Activated CD8-positive, alpha-beta memory T cell treated with anti-CD3 and anti-CD28 coated beads for 36 hours (primary cell): ENCODE data around the gene DUSP19. TPM values are rescaled to one million over a fixed set of nuclear protein-coding genes. Genes with fewer than 3 reads are reported as not detected.

Experiments used
- CTCF ChIA-PET: fragments of 350-600 bp; sonication (Branson Sonifier 250); formaldehyde crosslinking; loops from one replicate; lab custom pipeline; 2021; ENCODE audit warnings: antibody characterized with exemption; lab: Charles Lee
- POLR2A ChIA-PET: fragments of 350-600 bp; sonication (Branson Sonifier 250); formaldehyde crosslinking; loops from one replicate; lab custom pipeline; 2021; ENCODE audit warnings: antibody characterized with exemption; lab: Charles Lee
- total RNA-seq, 2 experiments: library from RNA; stranded (reverse); gene quantifications; one replicate each; pipeline ENCODE4 v1.2.3, GENCODE V29; 2021

DUSP19 gene
- total RNA-seq, 2 experiments from 2014 or later: 3.4 to 3.6 TPM

- ChIA-PET CTCF (no interaction called here), POLR2A (no interaction called here)
These were observed 17.8 kb upstream of the DUSP19 start for GRCh38 chr2:183060571-183061231.

DNA sequence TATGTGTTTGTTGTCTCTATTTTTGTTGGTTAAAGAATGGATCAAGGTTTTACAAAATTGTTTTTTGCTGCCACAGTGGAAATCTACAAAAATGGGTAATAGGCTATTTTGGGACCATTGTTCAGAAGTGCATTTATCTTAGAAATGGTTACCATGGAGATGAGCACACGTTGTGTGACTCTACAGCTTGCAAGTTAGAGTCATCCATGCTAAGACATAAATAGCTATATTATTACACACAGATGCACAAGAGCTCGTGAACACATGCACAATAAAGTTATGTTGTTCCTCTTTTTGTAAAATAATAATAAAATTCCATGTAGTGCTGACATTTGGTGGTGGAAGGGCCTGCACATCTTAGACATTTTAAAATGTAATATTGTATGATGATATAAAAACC lies 15.5 kb upstream of the DUSP19 start:
- ChIA-PET POLR2A (no interaction called here), CTCF (no interaction called here)

GRCh38 chr2:183068561-183068960 lies 10.0 kb upstream of the DUSP19 start:
- CTCF ChIA-PET: interaction anchor here (1.4 kb wide), 1 partner anchor 10 kb away, joined by 3 read pairs; the partner anchor contains the start of gene DUSP19
- POLR2A ChIA-PET: no interaction called here

- POLR2A ChIA-PET: no interaction called here
- CTCF ChIA-PET: interaction anchor here (1.4 kb wide), 1 partner anchor 9 kb away, joined by 3 read pairs; the partner anchor contains the start of gene DUSP19
These were observed 9.4 kb upstream of the DUSP19 start for GRCh38 chr2:183069174-183069573.

DNA sequence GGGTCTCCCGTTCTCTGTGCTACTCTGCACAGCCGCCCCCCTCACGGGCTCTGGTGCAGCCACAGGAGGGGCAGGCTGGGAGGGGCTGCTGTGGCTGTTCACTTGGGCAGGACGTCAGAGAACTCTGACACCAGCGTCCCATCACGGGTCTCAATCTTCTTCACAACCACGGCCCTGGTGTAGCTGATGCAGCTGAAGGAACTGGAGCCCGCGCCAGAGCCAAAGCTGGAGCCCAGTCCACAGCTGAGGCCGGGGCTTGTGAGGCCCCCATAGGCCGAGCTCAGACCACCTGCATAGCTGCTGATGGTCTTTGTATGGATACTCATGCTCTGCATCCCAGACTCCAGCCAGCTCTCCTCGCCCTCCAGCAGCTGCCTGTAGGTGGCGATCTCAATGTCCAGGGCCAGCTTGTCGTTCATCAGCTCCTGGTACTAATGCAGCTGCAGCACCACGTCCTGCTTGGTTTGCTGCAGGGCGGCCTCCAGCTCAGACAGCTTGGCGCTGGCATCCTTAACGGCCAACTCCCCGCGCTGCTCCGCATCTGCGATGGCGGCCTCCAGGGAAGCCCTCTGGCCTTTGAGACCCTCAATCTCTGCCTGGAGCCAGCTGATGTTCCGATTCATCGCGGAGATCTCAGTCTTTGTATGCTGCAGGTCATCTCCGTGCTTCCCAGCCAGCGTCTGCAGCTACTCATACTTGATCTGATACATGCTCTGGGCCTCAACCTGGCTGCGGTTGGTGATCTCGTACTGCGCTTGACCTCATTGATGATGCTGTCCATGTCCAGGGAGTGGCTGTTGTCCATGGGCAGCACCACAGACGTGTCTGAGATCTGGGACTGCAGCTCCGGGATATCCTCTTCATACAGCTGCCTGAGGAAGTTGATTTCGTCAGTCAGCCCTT lies 7.4 kb upstream of the DUSP19 start:
- CTCF ChIA-PET: no interaction called here
- POLR2A ChIA-PET: no interaction called here

DNA sequence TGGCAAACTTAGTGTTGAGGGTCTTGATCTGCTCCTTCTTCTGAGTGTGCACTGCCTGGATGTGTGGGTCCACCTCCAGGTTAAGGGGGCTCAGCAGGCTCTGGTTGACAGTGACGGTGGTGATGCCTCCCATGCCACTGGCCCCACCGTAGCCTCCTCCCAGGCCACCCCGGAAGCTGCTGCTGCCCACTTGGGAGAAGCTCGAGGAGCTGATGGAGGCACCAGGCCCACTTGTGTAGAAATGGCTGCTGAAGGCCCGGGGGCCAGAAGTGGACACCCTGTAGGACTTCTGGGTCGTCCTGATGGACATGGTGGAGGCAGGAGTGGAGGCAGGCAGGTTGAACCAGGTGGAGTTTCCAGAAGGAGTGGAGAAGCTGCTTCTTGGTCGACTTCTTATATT lies 6.4 kb upstream of the DUSP19 start:
- CTCF ChIA-PET: no interaction called here
- POLR2A ChIA-PET: no interaction called here

DNA sequence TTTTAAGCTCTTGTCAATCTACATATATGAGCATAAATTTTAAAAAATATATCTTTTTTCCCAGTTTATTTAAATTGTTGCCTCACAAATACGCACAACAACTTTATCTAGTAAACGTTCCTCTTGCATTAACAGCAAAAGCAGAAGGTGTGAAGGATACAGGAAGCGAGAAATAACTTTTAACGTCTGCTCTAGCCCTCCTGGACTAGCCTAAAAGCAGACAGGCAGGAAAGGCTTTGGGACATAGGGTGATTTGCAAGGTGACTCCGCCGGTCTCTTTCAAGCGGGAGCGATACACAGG lies 434 bp upstream of the DUSP19 start:
- CTCF ChIA-PET: interaction anchor here (1.1 kb wide), 1 partner anchor 9 kb away, joined by 3 read pairs; no protein-coding TSS in a partner anchor
- POLR2A ChIA-PET: no interaction called here

DNA sequence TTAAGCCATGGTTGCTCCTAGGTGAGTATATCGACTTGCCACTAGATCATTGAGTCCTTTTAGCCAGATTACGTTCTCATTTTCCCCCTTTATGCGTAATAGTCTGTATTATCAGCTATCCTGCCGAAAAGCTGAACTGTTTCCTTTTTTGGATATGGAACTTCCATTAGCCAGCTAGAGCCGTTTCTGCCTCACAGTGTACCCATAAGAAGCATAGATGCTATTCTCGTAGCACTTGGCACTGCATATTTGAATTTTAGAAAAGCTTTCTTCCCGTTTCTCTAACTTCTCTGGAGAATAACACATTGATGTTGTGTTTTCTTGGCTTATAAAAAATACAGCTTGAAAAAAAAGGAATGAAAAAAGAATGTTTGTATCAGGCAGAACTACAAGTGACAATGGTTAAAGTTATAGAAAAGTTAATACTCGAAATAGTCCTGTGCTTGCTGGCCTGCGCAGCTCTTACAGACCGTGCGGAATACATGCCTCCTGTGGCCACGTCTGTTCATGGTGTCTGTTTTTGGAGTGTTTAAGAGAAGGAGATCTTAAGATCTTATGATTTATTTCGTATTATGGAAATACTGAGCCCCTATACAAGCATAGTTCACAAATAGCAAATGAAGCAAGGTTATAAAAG lies 710 bp downstream of the DUSP19 start:
- ChIA-PET POLR2A (interaction anchor here (0.9 kb wide), 1 partner anchor 46 kb away, joined by 5 read pairs; no protein-coding TSS in a partner anchor), CTCF (interaction anchor here (1.0 to 1.1 kb wide), 2 partner anchors 11 to 38 kb away, joined by 3 read pairs; no protein-coding TSS in a partner anchor)

DNA sequence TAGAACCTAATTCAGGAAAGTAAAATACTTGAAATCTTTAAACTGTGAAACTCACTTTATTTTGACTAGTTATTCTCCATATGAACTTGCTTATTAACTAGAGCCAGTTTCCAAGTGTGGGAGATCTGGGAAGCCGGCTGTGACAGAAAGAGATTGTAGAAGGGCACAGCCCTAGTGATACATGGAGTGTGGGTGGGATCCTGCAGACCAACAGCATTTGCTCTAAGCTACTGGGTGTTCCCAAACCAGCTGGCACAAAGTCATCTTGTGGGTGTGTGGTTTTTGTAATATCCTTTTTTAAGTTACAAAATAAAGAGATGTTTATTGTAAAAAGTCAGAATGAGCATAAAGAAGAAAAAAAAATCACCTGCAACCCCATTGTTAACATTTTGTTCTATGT lies 3.4 kb downstream of the DUSP19 start:
- ChIA-PET POLR2A (no interaction called here), CTCF (no interaction called here)

DNA sequence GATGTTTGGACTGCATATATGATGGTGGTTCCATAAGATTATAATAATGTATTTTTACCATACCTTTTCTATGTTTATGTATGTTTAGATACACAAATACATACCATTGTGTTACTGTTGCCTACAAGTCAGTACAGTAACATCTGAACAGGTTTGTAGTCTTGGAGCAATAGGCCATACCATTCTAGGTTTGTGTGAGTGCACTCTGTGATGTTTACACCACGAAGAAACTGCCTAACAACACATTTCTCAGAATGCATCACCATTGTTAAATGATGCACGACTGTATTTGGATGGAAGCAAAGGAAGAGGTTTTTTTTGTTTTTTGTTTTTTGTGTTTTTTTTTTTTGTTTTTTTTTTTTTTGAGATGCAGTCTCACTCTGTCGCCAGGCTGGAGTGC lies 9.5 kb downstream of the DUSP19 start:
- POLR2A ChIA-PET: no interaction called here
- CTCF ChIA-PET: no interaction called here

DNA sequence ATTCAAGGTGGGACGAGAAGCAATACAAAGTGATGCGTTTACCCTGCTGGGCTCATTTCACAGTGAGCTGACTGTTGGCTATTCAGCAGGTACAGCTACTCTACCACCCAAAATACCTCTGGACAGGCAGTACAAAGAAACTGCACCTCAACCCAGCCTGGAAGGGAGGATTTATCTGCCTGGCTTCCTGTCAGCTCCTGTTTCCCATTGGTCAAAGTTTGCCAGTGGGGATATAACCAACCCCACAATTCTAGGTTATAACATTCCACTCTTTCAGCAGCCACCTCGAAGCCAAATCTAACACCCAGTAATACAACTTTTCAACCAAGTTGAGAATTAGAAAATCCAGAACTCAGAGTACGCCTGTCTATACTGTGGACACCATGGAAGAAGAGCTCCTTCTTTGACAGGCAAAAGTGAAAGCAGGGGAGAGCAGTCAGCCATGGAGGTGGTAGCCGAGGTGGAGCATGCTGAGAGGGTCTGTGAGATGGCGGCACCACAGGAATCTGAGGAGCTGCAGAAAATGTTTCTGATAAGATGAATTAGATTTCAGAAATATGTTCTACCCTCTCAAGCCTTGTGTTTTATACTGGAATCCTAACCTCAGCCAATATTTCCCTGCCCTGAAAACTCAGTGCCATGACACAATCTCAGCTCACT lies 10.8 kb downstream of the DUSP19 start:
- ChIA-PET CTCF (no interaction called here), POLR2A (no interaction called here)

GRCh38 chr2:183091318-183091953 lies 12.9 kb downstream of the DUSP19 start:
- POLR2A ChIA-PET: no interaction called here
- CTCF ChIA-PET: no interaction called here

DNA sequence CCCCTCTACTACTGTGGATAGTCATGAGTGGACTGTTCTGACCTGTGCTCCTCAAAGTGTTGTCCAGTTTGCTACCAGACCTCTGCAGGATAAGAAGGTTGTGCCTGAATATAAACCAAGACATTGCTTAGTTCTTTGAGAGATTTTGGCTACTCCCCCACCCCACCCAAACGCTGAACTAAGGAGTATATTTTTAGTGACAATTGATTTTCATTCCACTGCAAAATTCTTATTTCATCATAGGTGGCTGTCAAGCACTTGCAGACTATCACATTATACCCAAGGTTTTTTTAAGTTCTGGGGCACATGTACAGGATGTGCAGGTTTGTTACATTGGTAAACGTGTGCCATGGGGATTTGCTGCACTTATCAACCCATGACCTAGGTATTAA lies 13.4 kb downstream of the DUSP19 start:
- CTCF ChIA-PET: no interaction called here

GRCh38 chr2:183093857-183094657 lies 15.5 kb downstream of the DUSP19 start:
- ChIA-PET POLR2A (no interaction called here), CTCF (no interaction called here)

More for the DNA sequence above, 13.4 kb downstream of the DUSP19 start:
- POLR2A ChIA-PET: no interaction called here

DNA sequence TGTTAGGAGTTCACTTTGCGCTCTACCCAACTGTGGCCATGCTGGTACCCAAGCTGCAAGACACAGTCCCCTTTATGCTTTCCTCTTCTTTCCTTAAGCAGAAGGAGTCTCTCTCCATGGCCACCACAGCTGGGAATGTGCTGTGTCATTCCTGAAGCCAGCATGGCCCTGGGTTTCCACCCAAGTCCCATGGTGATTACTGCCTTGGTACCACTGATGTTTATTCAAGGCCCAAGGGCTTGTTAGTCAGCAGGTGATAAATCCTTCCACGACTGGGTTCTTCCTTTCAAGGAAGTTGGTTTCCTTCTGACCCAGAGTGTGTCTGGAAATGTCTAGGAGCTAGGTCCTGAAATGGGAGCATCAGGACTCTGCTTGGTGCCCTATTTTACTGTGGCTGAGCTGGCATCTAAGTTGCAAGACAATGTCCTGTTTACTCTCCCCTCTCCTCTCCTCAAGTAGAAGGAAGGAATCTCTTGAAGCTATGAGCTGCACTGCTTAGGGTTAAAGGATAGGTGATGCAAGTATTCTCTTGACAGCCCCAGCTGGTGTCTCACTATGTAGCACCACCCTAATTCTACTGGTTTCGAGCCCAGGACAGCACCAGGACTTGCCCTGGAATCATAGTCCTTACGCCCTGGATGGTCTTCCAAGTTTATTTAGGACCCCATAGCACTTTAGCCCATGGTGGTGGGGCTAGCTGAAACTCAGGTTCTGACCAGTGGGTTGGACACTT lies 27.0 kb downstream of the DUSP19 start:
- ChIA-PET POLR2A (interaction anchor here (0.5 kb wide), 1 partner anchor 61 kb away, joined by 4 read pairs; no protein-coding TSS in a partner anchor), CTCF (no interaction called here)

DNA sequence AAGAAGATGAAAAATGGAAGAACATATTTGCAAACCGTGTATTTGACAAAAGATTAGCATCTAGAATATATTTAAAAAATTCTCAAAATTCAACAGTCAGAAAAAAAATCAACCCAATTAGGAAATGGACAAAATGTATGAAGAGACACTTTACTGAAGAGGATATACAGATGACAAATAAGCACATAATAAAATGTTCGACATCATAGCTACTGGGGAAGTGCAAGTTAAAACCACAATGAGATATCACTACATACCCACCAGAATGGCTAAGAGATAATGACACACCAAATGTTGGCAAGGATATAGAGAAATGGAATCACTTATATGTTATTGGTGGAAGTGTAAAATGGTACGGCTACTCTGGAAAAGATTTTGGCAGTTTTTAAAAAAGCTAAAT lies 34.0 kb downstream of the DUSP19 start:
- CTCF ChIA-PET: no interaction called here
- POLR2A ChIA-PET: no interaction called here

- CTCF ChIA-PET: no interaction called here
- POLR2A ChIA-PET: no interaction called here
These were observed 35.1 kb downstream of the DUSP19 start for GRCh38 chr2:183113630-183114029.

- POLR2A ChIA-PET: no interaction called here
- CTCF ChIA-PET: no interaction called here
These were observed 38.7 kb downstream of the DUSP19 start for GRCh38 chr2:183117226-183117625.
